Prostate gland (tissue), 2 donors: ENCODE results near the gene PIGW.

ENCODE experiments used
- CTCF ChIP-seq, 4 experiments: fragments of 200-600 bp in 2 of 4; fragments of 450-650 bp in 2 of 4; sonication (generic) in 2 of 4; IDR thresholded peaks; 1 replicate in 3 of 4; 2 replicates in 1 of 4; pipeline ENCODE4 v1.5.1; 2016 to 2019; ENCODE audit warnings: antibody characterized with exemption in 4 of 4, mild to moderate bottlenecking in 2 of 4, moderate library complexity in 2 of 4
- POLR2A ChIP-seq: fragments of 450-650 bp; IDR thresholded peaks from one replicate; pipeline ENCODE4 v1.6.1; 2016; ENCODE audit warnings: antibody characterized with exemption, mild to moderate bottlenecking
- POLR2AphosphoS5 ChIP-seq: sonication (generic); formaldehyde crosslinking; IDR thresholded peaks from one replicate; pipeline ENCODE4 v1.6.1; 2017; ENCODE audit warnings: antibody characterized with exemption

GRCh38 chr17:36498560-36499300, 36.1 kb upstream of the PIGW start:
- TF ChIP-seq CTCF (IDR thresholded peaks at IDR 0.05) (no peak), POLR2A (no peak), POLR2AphosphoS5 (no peak)
